HG03159 (cell line): ENCODE measurements around the gene IL1RAPL2.
"Not testable (repeated sequence)": the region's sequence is repeated elsewhere in the genome, so short reads cannot be mapped to it uniquely, and the experiment has no call there.

Source experiments
- ATAC-seq: cut with Tn5 transposase; IDR thresholded peaks from one replicate; pipeline ENCODE4 v1.9.1; 2021; ENCODE audit warnings: mild to moderate bottlenecking, moderate library complexity; ENCODE audit not compliant: unreplicated experiment

IL1RAPL2 gene

DNA sequence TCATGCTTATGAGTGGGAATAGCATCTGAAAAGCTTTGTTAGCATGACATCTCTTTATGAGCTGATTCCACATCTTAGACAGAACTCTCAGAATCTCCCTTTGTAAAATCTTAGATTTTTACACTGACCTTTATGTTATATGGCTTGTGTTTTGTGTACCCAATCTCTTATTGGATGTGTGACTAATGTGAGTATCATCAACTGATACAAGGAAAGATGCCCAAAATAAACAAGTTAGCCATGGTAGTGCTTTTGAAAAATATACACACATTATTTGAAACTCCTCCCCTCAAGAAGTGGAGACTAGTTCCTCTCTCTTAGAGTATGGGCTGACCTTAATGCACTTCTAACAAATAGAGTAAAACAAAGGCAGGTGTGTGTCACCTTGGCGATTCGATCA, 1096.2 kb downstream of the IL1RAPL2 start:
- ATAC-seq = no peak

DNA sequence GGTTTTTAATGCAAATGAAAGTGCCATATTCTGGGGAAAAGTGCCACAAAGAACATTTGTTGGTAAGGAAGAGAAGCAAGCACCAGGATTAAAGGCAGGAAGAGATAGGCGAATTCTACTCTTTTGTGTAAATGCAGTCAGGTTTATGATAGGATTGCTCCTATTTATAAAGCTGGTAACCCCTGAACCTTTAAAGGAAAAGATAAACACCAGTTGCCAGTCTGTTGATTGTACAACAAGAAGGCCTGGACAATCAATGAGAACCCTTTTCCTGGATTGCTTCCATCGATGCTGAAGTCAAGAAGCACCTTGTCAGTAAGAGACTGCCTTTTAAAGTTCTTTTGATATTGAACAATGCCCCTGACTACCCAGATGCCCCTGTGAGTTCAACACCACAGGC, 1098.2 kb downstream of the IL1RAPL2 start:
- no peak for ATAC-seq

DNA sequence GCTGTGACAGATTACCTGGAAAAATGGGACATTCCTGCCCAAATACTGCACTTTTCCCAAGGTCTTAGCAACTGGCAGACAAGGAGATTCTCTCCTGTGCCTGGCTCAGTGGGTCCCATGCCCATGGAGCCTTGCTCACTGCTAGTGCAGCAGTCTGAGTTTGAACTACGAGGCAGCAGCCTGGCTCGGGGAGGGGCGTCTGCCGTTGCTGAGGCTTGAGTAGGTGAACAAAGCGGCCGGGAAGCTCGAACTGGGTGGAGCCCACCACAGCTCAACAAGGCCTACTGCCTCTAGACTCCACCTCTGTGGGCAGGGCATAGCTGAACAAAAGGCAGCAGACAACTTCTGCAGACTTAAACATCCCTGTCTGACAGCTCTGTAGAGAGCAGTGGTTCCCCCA, 1118.3 kb downstream of the IL1RAPL2 start:
- ATAC-seq = not testable (repeated sequence)

DNA sequence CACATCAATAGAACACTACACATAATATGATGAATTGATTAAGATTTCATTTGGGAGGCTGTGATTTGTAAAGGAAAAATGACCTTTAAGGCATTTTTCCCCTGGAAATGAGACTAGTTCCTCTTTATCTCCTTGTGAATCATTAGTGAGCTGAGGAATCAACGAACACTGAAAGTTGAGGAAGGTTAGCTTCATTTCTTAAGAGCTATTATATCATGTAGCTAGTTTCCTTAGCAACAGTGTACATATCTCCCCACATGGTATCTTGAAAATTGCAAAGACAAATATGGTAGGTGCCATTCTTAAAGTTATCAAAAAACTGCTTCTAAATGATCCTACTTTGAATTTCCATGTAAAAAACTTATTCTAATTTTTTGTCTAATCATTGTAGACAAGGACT, 1128.8 kb downstream of the IL1RAPL2 start:
- ATAC-seq = no peak

DNA sequence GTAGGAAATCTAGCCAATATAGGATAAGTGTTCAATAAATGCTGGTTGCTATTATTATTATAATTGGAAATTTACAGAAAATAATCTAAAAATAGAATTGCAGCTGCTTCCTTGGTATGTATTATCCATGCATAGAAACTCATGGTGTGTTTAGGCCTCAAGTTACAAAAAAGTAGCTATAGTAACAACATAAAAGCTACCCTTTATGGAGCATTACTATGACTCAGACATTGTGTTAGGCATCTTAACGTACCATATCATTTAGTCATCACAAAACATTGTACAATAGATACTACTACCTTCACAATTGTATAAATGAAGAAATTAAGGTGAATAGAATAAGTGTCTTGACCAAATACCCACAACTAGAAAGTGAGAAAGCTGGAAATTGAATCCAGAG, 1129.5 kb downstream of the IL1RAPL2 start:
- ATAC-seq = no peak

DNA sequence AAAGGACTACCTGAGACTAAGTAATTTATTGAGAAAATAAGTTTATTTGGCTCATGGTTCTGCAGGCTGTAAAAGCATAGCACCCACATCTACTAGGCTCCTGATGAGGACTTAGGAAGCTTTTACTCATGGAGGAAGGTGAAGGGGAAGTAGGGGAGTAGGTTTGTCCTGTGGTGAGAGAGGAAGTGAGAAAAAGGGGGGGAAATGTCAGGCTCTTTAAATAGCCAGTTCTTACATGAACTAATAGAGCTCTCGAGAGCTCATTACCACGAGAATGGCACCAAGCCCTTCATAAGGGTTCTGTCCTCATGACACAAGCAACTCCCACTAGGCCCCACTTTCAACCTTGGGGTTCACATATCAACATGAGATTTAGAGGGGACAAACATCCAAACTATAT, 1130.9 kb downstream of the IL1RAPL2 start:
- peak; percentile 65 for ATAC-seq

DNA sequence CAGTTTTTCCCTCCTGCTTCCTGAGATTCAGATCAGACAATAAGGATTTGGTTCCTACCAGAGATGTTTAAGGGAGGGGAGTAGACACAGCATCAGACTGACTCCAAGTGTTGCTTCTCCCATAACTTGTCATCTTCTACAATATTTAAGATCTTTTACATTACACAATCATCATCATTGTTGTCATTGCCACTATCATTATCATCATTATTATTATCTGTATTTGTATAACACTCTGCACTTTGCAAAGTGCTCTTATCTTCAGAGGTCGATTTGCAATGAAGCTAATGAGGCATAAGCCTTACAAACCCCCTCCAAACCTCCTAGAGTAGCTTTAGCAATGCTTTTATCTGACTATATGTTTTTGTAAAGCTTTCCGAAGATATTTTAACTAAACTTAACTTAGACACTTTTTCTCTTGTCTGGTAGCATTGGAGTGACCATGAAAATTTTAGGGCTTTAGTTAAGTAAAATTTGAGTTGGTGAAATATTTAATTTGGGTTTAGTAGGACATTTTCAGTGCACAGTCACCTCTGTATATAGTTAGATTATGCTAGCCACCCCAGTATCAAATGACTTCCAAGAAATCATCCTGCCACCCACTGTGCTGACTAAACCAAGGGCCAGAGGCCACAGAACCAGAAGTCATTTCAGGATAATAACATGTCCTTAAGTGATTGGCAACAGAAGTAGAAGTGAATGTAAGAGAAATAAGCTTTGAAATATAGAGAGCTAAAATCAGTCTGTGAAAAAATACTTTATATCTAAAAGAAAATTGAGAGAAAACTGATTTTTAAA, 1132.2 kb downstream of the IL1RAPL2 start:
- ATAC-seq = no peak

DNA sequence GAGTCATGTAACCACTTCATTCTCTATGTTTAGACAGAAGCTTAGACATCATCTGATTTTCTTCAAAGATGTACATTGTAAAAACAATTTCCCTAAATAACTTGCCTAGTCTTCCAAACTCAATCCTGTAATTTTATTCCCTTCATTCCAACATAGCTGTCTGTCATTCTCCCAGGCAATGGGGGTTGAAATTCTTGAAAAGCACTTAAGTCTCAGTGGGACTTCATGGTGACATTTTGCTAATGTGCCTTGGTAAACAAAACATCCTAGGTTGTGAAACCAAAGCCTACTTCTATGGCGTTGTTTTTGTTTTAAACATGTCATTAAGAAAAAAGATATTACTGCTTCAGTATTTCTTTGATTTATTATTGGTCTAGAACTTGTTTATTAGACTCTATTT, 1134.3 kb downstream of the IL1RAPL2 start:
- no peak for ATAC-seq

DNA sequence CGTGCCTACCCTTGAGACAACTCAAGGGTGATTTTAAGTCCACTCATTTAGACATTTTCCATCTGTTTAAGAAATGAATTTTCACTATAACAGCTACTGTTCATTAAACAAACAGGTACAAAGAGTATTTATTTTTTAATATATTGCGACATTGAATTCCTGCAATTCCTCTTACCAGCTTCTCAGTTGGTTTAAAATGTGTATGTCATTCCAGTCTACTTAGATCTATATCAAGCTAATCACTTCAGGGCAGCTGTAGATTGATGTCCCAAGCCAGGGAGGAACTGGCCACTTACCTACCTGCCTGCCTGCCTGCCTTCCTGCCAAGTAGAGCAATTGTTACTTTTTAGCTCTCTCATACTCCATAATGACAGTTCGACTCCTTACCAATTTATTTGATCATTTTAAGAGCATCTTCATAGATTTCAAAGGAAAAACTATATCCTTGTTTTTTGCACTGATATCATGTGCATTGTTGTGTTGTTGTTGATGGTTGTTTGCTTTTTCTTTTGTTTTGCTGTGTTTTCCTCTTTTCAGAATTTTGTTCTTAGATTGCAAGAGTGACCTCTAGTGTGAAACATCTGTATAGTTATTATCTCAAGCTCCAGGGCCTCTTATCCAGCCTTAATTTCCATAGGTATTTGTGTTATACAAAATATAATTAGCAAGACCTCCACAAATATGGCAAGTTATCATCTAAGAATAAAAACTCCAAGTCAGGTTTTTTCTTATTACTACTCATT, 1135.5 kb downstream of the IL1RAPL2 start:
- ATAC-seq = no peak

DNA sequence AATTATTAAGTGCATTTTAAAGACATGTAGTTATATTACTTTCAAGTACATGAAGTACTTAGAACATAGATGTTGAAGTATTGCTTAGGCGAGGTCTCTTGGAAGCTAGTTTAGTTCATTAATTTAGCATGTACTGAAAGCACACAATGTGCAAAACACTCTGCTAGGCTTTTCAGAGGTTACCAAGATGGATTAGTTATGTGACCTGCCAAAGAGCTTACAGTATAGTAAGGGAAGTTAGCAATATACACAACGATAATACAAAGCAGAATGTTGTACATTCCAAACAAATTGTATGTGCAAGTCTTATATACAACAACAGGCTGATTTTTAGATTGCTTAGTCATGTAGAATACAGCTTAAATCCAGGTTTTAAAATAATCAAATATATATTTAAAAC, 1137.9 kb downstream of the IL1RAPL2 start:
- ATAC-seq = no peak

DNA sequence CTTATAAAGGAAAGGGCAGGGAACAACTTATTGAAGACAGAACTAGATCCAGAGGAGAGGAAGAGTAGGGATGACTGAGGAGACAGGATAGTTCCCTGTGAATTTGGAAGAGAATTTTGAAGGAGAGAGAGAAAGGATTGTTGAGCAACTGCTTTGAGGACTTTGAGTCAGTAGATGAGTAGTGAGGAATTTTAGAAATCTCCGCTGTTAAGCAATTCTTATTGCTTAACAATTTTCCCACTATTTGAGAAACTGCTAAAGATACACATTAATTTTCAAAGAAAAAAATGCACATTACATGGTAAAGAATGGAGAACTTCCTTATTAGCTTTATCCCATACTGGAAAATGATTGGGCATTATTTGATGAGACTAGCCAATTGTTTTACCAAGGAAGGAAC, 1140.0 kb downstream of the IL1RAPL2 start:
- no peak for ATAC-seq

DNA sequence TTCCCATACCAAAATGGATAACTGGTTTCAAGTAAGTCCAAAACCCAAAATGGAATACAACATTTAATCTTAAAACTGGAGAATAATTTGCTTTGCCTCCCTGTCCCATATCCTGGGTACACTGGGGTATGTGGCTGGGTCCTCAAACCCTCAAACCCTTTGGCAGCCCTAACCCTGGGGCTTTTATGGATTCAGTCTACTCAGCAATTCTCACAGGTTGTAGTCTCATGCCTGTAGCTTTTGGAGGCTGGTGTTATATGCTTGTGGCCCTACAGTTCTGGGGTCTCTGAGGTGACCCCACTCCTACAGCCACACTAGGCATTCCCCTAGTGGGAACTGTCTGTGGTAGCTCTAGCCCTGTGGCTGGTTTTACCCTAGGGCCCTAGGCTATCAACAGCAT, 1145.8 kb downstream of the IL1RAPL2 start:
- ATAC-seq = no peak

DNA sequence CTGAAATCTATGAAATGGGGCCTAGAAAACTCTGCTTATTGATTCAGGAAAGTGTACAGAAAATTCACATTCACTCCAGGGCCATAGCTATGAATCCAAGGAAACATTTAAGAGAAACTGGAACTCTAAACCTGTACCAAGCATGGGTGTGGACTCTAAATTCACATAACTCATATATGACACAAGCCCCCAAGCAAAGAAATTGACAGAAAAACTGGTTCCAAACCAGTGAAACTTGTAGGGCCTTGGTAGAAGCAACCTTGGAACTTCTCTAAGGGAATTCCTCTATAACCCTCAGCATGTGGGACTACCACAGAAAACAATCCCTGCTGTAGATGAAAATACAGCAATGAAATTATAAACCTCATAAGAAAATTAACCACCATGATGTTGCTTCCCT, 1149.7 kb downstream of the IL1RAPL2 start:
- ATAC-seq = no peak

DNA sequence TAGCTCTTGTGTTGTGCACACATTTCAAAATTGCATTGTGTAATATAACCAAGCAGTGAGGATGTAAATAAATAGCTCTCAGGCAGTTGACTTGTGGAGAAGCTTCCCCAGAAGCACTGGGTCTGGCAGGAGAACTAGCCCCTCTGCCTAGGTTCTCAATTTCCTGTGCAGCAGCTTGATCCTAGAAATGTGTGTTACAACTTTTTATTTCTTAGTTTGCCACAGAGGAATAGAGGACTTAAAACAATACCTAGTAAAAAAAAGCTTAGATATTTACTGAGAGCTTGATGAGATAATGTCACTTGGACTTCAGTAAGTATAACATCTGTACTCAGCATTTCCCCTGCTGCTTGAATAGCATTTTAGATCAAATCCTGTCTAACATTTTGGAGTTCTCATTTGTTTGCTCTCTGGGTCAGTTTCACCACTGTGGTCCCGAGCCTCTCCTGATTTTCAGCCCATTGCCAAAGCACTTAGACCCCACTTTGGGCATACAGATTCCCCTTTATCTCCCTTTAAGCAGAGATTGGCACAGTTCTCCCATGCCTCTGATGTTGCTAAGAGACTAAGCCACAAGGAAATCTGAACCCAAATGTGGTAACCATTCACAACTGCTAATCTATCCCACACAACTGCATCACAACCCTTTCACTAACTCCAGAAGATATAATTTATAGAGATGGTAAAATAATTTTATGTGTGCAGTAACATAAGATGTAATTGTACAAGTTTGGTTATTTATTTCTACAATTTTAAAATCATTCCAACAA, 1158.2 kb downstream of the IL1RAPL2 start:
- ATAC-seq = no peak

DNA sequence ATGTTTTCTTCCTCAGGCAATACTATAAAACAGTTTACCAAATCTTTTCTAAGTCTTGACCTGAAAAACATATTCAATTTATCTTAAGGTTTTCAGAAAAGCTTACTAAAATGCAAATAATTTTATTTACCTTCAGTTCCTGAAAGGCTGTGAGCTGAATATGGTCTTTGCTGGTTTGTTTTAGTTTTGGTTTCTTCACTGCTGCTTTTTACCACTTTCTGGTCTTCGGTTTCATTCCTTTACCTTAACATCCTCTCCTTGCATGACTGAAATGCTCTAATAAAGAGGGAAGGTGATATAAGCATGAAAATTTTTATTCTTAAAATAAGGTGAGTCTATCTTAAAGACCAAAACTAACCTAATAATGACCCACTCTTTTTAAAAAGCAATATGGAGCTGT, 1159.2 kb downstream of the IL1RAPL2 start:
- peak; percentile 57 for ATAC-seq

DNA sequence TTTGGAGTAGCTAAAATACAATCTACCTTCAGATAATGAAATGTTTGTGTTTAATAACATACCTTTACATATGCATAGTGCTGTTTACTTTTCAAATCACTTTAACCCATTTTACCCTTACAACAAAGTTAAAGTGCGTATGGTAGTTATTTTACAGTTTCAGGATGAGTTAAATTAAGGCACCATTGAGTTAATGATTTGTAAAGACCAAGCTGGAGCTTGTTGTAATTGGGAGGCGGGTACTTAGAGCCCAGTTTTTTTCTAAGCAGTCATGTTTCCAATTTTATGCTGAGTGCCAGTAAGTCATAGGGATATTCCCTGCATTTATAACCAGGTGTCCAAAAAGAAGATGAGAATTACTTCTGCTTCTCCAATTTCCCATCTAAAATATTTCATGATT, 1172.2 kb downstream of the IL1RAPL2 start:
- no peak for ATAC-seq

DNA sequence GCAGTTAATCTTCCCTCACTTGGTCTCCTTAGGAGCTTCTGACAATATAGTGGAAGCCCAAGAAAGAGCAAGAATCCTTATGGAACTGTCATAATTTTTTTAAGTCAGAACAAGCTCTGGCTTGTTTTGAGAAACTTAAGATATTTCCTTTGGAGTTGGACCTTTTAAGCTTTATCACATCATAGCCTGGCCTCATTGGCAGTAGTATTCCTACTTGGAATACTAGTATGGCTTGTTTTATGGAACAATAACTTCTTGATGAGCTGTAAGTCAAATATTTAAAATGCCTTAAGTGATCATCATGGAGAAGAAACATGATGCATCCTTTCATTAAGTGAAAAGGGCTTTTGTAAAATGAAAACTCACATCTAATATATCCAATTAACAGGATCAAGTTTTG, 1178.3 kb downstream of the IL1RAPL2 start:
- no peak for ATAC-seq

DNA sequence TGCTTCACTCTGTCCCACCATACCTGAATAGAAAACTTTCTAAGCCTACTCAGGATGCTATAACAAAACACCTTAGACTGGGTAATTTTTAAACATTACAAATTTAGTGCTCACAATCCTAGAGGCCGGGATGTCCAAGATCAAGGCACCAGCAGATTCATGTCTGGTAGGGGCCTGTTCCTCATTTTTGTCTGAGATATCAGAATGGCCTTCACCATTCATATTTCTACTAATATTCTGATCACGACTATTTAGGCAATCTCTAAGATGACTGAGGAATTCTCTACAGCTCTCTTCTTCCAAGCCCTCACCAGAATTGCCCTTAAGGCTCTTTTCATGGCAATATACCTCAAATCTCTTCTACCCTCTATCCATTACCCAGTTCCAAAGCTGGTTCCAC, 1178.9 kb downstream of the IL1RAPL2 start:
- ATAC-seq = no peak

DNA sequence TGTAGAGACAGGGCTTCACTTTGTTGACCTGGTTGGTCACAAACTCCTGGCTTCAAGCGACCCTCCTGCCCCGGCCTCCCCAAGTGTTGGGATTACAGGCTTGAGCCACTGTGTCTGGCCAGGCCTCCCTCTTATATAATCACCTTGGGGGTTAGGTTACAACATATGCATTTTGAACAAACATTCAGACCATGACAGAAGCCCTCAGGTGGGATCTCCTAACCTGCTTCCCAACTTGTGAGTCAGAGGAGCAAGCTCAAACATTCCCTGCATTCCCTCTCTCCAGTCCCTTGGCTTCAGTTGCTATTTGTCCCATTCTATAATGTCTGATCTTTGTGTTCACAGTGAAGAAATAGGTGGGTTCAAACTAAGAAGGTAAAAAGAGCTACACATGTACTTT, 1179.9 kb downstream of the IL1RAPL2 start:
- ATAC-seq = no peak

DNA sequence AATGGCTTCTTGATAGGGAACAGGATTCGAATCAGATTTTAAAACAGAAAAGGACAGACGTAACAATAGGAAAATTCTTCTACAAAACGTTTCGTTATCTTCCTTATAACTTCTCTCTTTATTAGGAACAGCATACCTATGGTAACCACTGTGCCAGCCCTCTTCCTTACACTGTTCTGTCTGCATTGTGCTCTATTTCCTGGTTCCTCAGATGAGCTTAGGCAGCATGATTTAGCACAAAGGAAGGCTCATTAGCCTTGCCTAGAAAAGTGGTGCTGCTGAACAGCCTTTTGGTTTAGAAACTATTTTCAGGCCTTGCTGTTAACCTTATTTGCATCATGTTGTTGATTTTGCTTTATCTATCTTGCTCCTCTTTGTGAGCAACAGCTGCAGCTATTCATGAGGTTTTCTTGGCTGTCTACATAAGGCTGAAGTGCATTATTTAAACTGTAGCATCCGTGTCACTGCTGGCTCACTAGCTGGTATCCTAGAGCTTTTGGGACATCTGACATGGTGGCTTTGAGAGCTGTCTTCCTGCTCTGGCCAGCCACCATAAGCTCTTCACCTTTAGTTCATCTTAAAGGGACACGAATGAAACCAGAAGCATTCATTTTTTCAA, 1186.4 kb downstream of the IL1RAPL2 start:
- ATAC-seq = no peak

DNA sequence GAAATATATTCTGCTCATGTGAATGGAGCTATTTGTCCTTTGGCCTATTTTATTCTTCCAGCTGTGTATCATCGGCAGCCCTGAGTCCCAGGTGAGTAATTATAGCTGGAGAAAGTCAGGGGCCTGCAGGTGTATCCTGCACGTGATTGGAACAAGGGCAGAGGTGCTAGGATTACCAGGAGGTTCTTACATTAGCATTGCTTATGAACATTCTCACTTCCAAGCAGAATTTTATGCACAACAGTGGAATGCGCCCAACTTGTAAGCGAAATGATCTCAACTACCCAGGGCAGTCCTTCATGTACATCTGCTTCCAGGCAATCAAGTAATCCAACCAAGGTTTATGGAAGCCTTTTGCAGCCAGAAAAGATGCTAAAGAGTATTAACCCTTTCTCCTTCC, 1187.4 kb downstream of the IL1RAPL2 start:
- ATAC-seq = no peak
